BLaER1 (cell line): ENCODE data around the gene SDF4.
A peak's percentile ranks its signal among the peaks of the same experiment; 100 is the strongest.

Experiments
- H3K27ac ChIP-seq: shearing (Covaris generic); formaldehyde crosslinking; 2 replicates; pipeline ENCODE4 v1.8.1; 2022
- H3K27me3 ChIP-seq: shearing (Covaris generic); formaldehyde crosslinking; 2 replicates; pipeline ENCODE4 v1.8.1; 2022
- H3K36me3 ChIP-seq: shearing (Covaris generic); formaldehyde crosslinking; 2 replicates; pipeline ENCODE4 v1.8.1; 2022
- H3K4me1 ChIP-seq: shearing (Covaris generic); formaldehyde crosslinking; 2 replicates; pipeline ENCODE4 v1.8.1; 2022
- H3K4me2 ChIP-seq: shearing (Covaris generic); formaldehyde crosslinking; 2 replicates; pipeline ENCODE4 v1.8.1; 2022
- H3K4me3 ChIP-seq: shearing (Covaris generic); formaldehyde crosslinking; 2 replicates; pipeline ENCODE4 v1.8.1; 2022
- H3K9ac ChIP-seq: shearing (Covaris generic); formaldehyde crosslinking; 2 replicates; pipeline ENCODE4 v1.8.1; 2022
- H3K9me3 ChIP-seq: shearing (Covaris generic); formaldehyde crosslinking; 2 replicates; pipeline ENCODE4 v1.8.1; 2022
- H4K20me1 ChIP-seq: shearing (Covaris generic); formaldehyde crosslinking; 2 replicates; pipeline ENCODE4 v1.8.1; 2022
- Cebpa-rat ChIP-seq: shearing (Covaris generic); IDR thresholded peaks from 2 replicates; pipeline ENCODE4 v1.8.1; 2022

The SDF4 gene, protein sequence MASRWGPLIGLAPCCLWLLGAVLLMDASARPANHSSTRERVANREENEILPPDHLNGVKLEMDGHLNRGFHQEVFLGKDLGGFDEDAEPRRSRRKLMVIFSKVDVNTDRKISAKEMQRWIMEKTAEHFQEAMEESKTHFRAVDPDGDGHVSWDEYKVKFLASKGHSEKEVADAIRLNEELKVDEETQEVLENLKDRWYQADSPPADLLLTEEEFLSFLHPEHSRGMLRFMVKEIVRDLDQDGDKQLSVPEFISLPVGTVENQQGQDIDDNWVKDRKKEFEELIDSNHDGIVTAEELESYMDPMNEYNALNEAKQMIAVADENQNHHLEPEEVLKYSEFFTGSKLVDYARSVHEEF

GRCh38 chr1:1231400-1232207, at the start of gene SDF4:
SDF4 (minus strand) TSS chr1:1232001; CDS start chr1:1228772, 3,229 bp downstream.
- no peak for TF ChIP-seq Cebpa-rat
- H3K4me2 ChIP-seq: peak within 1 kb of the TSS; percentile 99
- H3K9ac ChIP-seq: peak within 1 kb of the TSS; percentile 97
- H3K4me3 ChIP-seq: peak within 1 kb of the TSS; percentile 86
- peak within 1 kb of the TSS; percentile 94 for H3K27ac ChIP-seq
- H3K4me1 ChIP-seq: peaks cover 64% of the 10 kb centered on the region
- 0 out of 2 replicates have a peak, but pooled peaks cover 2% of the 10 kb centered on the region for H3K27me3 ChIP-seq
- peaks cover 86% of the 10 kb centered on the region for H4K20me1 ChIP-seq
- peaks cover 61% of the 10 kb centered on the region for H3K36me3 ChIP-seq
- no peaks in the 10 kb centered on the region for H3K9me3 ChIP-seq

DNA sequence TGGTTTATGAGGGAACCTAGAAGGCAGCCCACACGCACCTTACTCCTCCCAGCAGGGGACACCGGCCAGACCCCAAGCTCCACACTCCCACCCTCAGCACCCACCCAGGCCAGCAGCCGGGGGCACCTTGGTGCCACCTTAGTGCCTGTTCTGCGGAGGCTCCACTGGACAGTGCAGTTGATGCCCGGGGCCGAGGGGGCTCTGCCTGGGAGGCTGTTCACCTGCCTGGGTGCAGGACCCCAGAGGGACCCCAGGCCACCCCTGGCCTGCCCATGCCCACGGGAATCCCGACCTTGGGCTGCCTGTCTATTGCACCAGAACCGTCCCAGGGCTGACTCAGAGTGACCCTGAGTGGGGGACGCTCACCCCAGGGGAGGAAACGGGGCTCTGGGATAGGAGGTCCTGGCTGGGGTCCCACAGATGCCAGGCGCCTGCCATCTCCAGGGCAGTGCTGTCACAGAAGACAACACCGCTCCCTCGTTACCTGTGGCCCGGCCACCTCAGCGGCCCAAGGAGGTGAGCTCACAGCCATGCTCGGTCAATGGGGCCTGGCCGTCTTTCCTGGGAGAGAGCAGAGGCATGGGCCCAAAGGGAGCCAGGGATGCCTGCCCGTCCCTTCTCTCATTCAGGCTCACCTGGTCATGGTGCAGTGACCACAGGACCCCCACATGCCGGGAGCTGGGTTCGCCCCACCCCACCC, 49.1 kb upstream of the SDF4 start:
- Histone ChIP-seq H3K27ac (no peak overlapping the region), H4K20me1 (no peaks in the 10 kb centered on the region), H3K4me2 (no peak overlapping the region), H3K4me1 (peaks cover 14% of the 10 kb centered on the region), H3K9me3 (no peaks in the 10 kb centered on the region), H3K9ac (no peak overlapping the region), H3K36me3 (no peaks in the 10 kb centered on the region), H3K4me3 (no peak overlapping the region), H3K27me3 (no peaks in the 10 kb centered on the region)
- TF ChIP-seq Cebpa-rat: no peak

- Histone ChIP-seq H3K36me3 (no peaks in the 10 kb centered on the region), H3K9me3 (no peaks in the 10 kb centered on the region), H4K20me1 (no peaks in the 10 kb centered on the region), H3K9ac (no peak overlapping the region), H3K4me2 (no peak overlapping the region), H3K27ac (no peak overlapping the region), H3K4me3 (no peak overlapping the region), H3K27me3 (no peaks in the 10 kb centered on the region), H3K4me1 (peaks cover 19% of the 10 kb centered on the region)
- no peak for TF ChIP-seq Cebpa-rat
These were observed 47.2 kb upstream of the SDF4 start for GRCh38 chr1:1279028-1279427.

DNA sequence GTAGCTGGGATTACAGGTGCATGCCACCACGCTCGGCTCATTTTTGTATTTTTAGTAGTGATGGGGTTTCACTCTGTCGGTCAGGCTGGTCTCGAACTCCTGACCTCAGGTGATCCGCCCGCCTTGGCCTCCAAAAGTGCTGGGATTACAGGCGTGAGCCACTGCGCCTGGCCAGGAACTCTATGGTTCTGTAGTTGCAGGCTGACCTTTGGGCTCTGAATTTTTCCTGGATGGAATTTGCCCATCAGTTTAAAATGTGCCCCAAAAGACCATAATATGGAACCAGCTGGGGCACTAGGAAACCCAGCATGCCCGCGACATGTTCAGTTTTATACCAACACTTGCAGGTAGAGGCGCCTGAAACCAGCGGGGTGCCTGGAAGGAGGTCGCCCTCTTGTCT, 46.8 kb upstream of the SDF4 start:
- TF ChIP-seq Cebpa-rat: no peak
- Histone ChIP-seq H3K4me3 (no peak overlapping the region), H3K36me3 (no peaks in the 10 kb centered on the region), H3K4me2 (no peak overlapping the region), H3K27me3 (no peaks in the 10 kb centered on the region), H4K20me1 (no peaks in the 10 kb centered on the region), H3K27ac (no peak overlapping the region), H3K9ac (no peak overlapping the region), H3K4me1 (peaks cover 17% of the 10 kb centered on the region), H3K9me3 (no peaks in the 10 kb centered on the region)

- Histone ChIP-seq H3K27ac (no peak overlapping the region), H3K4me2 (no peak overlapping the region), H4K20me1 (peaks cover 26% of the 10 kb centered on the region), H3K36me3 (peaks cover 15% of the 10 kb centered on the region), H3K27me3 (no peaks in the 10 kb centered on the region), H3K4me1 (peaks cover 35% of the 10 kb centered on the region), H3K4me3 (no peak overlapping the region), H3K9me3 (no peaks in the 10 kb centered on the region), H3K9ac (no peak overlapping the region)
- no peak for TF ChIP-seq Cebpa-rat
These were observed 44.0 kb upstream of the SDF4 start for GRCh38 chr1:1275836-1276235.

DNA sequence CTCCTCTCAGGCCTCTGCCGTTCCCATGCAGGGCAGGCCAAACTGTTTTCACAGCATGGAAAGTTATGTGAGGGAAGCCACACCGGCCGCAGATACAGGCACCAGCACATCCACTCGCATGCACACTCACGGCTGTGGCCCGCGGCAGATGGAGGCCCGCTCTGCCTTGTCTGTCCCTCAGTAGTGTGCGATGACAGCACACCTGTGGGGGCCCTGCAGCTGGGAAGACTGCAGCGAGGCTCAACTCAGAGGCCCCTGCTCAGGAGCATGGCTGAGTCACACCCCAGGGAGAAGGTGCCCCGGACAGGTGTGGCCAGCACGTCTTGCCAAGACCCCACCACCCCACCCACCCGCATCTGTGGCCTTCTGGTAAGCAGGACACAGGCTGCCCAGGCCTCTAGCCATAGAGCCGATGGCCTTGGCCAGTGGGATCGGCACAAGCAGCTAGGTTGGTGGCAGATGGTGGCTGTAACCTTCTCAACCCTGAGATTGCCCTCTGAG, 43.2 kb upstream of the SDF4 start:
- Histone ChIP-seq H3K4me1 (peaks cover 43% of the 10 kb centered on the region), H3K4me3 (peak overlapping the region; percentile 100), H3K27ac (peak overlapping the region; percentile 83), H3K4me2 (peak overlapping the region; percentile 96), H3K36me3 (peaks cover 23% of the 10 kb centered on the region), H3K9me3 (no peaks in the 10 kb centered on the region), H4K20me1 (peaks cover 35% of the 10 kb centered on the region), H3K9ac (peak overlapping the region; percentile 83), H3K27me3 (no peaks in the 10 kb centered on the region)
- TF ChIP-seq Cebpa-rat: no peak

DNA sequence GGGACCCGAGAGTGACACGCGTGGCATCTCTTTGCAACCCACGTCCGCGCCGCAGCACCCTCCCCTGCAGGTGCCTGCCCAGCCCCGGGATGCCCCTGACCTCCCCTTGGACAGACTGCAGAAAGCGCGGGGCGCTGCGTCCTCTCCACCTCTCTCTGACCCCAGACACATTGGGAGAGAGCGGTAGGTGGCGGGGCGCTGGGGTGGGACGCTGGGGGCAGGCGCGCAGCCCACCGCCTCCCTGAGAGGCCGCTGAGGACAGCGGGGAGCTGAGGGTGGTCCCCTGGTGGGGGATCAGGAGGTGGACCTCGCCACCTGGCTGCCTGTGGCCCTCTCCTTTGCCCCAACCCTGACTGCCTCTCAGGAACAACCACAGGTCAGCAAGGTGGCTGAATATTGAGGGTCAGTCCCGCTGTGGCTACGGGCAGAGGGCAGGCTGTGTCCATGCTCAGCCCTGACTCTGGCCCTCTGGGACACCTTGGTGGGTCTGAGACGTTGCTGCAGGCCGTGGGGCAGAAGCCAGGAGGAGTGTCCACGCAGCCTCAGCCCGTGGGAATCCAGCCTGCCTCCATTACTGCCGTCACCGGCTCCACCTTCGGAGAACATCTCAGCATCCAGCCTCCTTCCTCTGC, 42.6 kb upstream of the SDF4 start:
- Histone ChIP-seq H3K27ac (peak overlapping the region; percentile 83), H3K9me3 (no peaks in the 10 kb centered on the region), H3K36me3 (peaks cover 29% of the 10 kb centered on the region), H3K4me2 (peak overlapping the region; percentile 96), H3K4me1 (peaks cover 43% of the 10 kb centered on the region), H3K9ac (peak overlapping the region; percentile 83), H3K4me3 (peak overlapping the region; percentile 100), H4K20me1 (peaks cover 41% of the 10 kb centered on the region), H3K27me3 (no peaks in the 10 kb centered on the region)
- TF ChIP-seq Cebpa-rat: no peak

DNA sequence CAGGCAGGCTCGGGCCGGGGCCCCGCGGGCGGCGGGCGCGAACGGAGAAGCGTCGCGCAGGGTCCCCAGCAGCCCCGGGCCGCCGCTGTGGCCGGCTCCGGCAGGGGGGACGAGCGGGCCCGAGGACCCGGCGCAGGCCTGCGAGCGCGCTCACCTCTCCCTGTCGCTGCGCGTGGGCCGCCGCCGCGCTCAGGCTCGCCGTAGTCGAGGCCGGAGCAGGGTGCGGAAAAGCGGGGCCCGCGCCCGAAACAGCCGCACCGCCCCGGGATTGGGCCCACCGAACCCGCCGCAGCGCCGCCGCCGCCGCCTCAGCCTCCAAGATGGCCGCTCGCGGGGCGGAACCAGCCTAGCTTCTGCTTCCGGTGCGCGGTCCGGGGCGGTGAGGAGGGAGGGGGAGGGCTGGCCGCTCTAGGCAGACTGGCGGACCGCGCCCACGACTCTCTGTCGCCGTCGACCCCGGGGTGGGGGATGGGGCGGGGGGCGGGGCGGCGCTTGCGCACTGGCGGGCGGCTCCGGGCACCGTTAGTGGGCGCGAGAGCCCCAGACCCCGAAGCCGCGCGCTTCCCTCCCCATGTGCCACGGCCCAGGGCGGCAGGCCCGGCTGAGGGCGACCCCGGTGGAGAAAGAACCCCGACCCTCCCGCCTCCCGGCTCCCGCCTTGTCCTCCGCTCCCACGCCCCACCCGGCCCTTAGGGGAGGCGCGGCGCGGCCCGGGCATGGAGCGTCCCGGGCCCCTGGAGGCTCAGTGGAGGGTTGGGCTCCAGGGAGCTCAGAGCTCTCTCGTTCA, 41.9 kb upstream of the SDF4 start, which contains the start of gene UBE2J2:
UBE2J2 (minus strand) TSS at position 343 of the 787 bp plus-strand sequence. CDS start 5,862 bp downstream, outside the sequence.
- peaks cover 43% of the 10 kb centered on the region for H3K4me1 ChIP-seq
- H3K27ac ChIP-seq: peak within 1 kb of the TSS; percentile 98
- no peaks in the 10 kb centered on the region for H3K9me3 ChIP-seq
- no peak for TF ChIP-seq Cebpa-rat
- H3K4me2 ChIP-seq: peak within 1 kb of the TSS; percentile 99
- H3K36me3 ChIP-seq: peaks cover 36% of the 10 kb centered on the region
- no peaks in the 10 kb centered on the region for H3K27me3 ChIP-seq
- H4K20me1 ChIP-seq: peaks cover 48% of the 10 kb centered on the region
- peak within 1 kb of the TSS; percentile 100 for H3K4me3 ChIP-seq
- peak within 1 kb of the TSS; percentile 98 for H3K9ac ChIP-seq
